GM21825 (cell line): ENCODE results near the gene NEK11.

Experiments
- ATAC-seq: cut with Tn5 transposase; IDR thresholded peaks from one replicate; pipeline ENCODE4 v1.9.1; 2021; ENCODE audit warnings: mild to moderate bottlenecking, moderate library complexity; ENCODE audit not compliant: unreplicated experiment

NEK11 gene

GRCh38 chr3:131114256-131114655 is 87.6 kb downstream of the NEK11 start:
- no peak for ATAC-seq

GRCh38 chr3:131125684-131126083 is 99.0 kb downstream of the NEK11 start:
- ATAC-seq = no peak

DNA sequence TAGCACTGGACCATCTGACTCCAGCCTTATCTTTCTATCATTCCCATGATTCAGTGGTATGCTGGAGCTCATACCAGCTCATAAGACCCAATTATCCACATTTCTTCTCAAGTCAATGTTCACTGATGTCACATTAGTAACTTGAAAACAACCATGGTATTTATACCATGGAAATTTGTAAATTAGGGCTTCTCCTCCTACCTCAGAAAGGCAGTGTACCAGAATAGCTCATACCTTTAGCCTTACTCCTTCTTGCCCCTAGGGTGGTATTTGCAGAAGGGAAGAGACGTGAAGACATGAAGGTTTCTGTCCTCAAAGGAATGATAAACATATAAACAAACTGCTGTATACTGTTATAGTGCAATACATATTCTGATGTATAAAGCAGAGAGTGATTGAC is 114.2 kb downstream of the NEK11 start:
- no peak for ATAC-seq

DNA sequence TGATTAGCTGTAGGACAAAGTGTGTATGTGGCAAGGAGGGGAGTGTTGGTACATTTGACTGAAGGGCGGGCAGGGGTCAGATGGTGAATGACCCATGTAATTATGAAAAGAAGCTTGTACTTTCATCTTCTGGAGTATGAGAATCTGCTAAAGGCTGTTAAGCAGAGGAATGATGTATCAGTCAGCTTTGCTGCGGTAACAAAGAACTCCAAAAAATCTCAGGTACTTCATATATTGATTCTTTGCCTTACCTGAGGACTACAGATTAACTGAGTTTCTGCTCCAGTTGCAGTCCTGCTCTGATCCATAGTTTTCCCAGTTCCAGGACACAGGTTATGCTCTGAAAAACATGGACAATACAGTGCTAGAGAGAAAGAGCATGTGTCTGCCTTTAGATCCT is 115.1 kb downstream of the NEK11 start:
- ATAC-seq = no peak

- ATAC-seq = no peak
Measured at GRCh38 chr3:131142580-131142979, 115.9 kb downstream of the NEK11 start.

DNA sequence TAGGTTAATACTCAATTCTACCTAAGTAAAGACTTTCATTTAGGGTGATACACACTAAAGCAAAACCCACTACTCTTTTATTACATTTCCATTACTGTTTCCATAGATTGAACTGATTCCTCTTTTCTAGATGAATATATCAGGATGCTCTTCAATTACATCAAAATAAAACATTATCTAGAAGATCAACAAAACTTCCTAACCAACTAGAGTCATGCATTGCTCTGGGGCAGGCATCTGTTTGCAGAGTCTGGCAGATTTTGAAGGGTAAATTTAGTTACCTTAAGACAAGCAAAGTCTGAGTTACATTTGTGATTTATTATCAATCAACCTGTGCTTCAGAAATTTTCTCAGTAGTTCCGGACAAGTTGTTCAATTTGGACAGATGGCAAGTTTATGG is 117.1 kb downstream of the NEK11 start:
- ATAC-seq = no peak

GRCh38 chr3:131147534-131147933 is 120.9 kb downstream of the NEK11 start:
- no peak for ATAC-seq

GRCh38 chr3:131158434-131158833 is 131.8 kb downstream of the NEK11 start:
- ATAC-seq = no peak

GRCh38 chr3:131162516-131162915 is 135.8 kb downstream of the NEK11 start:
- ATAC-seq = no peak

- ATAC-seq = no peak
Measured at GRCh38 chr3:131167867-131168266, 141.2 kb downstream of the NEK11 start.

DNA sequence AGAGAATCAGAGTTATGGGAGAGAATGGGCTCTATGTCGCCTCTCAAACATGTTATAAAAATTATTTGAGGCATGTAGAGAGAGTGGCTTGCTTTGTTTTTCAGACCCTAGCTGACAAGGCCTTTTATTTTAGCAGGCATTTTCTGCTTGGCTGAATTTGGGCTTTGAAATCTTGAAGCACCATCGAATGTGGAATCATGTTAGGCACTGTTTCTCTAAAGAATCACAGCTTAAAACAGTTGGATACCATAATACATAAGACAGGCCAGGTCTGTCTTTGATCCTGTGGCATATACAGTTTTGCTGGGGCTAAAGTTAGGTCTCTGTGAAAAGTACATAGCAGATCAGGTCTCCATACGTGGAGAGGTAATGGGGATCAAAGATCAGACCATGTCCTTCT is 142.7 kb downstream of the NEK11 start:
- ATAC-seq = no peak

DNA sequence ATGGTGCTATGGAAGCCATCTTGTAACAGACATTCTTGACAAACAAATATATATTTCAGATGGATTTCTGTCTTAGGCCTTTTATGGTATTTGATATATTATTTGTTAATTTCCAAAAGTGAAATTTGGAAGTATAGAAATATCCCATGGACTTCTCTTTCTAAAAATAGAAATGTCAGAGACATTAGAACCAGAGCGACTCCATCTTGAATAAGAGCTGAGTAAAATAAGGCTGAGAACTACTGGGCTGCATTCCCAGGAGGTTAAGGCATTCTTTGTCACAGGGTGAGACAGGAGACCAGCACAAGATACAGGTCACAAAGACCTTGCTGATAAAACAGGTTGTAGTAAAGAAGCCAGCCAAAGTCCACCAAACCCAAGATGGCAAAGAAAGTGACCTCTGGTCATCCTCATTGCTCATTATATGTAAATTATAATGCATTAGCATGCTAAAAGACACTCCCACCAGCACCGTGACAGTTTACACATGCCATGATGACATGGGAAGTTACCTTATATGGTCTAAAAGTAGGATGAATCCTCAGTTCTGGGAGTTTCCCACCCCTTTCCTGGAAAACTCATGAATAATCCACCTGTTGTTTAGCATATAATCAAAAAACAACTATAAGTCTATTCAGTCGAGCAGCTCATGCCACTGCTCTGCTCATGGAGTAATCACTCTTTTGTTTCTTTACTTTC is 146.0 kb downstream of the NEK11 start:
- ATAC-seq = no peak

GRCh38 chr3:131174752-131175151 is 148.1 kb downstream of the NEK11 start:
- peak; percentile 95 for ATAC-seq

GRCh38 chr3:131178710-131179375 is 152.2 kb downstream of the NEK11 start:
- ATAC-seq = no peak

DNA sequence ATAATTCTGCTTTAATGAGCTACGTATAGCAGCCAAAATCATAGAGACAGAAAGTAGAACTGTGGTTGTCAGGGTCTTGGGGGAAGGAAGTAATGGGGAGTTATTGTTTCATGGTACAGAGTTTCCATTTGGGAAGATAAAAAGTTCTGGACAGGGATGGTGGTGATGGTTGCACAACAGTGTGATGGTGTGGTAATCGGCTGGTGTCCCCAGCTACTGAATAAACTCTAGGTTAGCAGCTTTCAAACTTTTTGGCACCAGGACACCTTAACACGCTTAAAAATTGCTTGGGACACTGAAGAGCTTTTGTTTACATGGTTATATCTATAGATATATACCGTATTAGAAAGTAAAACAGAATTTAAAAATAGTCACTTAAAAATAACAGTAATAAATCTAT is 166.0 kb downstream of the NEK11 start:
- no peak for ATAC-seq

DNA sequence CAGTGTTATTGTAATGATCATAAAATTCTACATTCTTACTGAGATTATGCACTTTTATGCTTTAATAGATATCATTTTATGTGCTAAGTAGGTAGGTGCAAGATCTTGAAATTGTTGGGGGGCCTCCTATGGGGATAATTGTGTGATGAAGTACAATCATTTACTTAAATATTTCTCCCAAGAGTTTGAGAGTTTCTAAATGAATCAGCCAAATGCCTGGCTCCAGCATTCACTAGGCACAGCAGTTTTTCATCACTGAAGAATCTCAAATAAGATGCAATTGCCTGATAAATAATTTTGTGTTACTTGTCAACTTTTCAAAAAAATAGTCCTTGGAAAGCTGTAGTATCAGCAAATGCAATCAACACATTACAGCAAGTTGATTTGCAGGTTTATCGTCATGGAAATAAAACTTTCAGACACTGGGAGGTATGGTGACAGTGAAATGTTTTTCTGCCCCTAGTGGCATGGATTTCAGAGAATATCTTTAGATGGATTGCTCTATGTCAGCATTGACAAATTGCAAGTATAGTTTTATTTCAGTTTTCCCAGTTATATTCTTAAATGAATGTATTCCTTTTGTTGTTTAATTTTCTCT is 167.1 kb downstream of the NEK11 start:
- no peak for ATAC-seq

DNA sequence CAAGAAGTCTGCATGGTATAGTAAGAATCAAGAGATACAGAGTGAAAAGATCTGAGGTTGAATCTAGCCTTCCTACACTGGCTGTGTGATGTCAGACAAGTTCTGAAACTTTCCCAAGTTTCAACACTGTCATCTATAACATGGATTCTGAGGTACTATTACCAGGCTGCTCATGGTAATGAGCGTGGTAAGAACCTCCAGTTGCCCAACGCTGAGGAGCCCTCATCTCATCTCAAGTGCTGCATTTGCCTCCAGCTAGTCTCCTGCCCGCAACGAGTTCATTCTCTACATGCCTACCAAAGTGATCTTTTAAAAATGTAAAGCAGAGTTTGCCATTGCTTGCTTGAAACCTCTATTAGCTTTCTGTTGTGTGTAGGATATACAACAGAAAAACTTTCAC is 168.1 kb downstream of the NEK11 start:
- no peak for ATAC-seq

DNA sequence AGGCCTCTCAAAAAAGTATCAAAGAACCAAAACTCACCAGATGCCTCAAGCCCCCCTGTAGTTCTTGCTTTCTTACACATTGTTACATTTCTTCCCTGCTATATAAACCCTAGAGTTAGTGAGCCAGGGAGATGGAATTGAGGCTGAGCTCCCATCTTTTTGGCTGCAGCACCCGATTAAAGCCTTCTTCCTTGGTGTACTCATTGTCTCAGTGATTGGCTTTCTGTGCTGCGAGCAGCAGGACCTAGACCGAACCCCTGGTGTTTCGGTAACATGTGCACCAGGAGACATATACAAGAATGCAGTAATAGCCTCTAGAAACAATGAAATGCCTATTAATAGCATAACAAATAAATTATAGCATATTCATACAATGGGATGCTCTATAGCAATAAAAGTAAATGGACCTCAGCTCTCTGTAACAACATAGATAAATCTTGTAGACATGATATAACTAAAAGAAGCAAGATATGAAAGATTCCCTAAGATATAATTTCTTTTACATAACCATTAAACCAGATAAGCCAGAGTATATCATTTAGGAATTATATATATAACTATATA is 174.0 kb downstream of the NEK11 start:
- no peak for ATAC-seq

GRCh38 chr3:131216330-131216729 is 189.7 kb downstream of the NEK11 start:
- no peak for ATAC-seq

DNA sequence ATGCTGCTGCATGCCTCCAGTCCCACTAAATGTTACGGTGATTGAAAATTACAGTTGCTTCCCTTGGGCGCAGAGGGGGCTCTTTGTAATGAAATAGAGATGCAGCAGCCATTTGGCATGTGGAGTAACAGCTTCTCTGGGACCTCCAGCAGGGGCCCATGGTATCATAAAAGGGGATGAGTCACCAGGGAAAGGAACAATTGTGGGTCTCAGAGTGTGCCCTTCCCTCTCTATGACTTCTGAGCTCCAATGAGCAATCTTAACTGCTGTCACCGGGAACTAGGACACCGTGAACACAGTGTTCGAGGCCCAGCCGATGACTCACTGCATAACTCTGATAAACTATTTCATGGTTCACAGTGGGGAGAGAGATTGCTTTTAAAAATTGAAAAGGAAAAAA is 190.1 kb downstream of the NEK11 start:
- no peak for ATAC-seq

GRCh38 chr3:131217296-131217741 is 190.6 kb downstream of the NEK11 start:
- no peak for ATAC-seq

DNA sequence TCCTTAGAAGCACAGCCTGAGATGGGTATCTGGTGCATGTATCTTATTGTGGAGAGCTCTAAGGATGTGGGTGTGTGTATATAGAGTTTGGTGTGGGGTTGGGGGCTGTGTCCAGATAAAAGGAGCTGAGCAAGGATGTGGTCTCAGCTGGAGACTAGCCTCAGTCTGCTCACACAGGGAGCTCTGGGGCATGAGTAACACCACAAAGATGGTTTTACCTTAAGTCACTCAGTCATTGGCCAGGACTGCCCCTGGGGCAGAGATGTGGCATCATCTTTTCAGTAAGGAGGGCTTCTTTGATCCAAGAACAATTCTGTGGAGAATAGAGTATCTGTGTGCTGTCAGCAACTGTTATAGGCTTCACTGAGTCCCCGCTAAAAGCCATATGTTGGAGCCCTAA is 191.5 kb downstream of the NEK11 start:
- no peak for ATAC-seq
